Activated gamma-delta T cell treated with Interleukin-2 at 50 U/mL for 16 hours (primary cell): ENCODE measurements around the gene ZNF514.

Source experiments
- DNase-seq: peaks from one replicate; pipeline ENCODE4 v3.0.0-alpha.2; 2020

The ZNF514 gene

DNA sequence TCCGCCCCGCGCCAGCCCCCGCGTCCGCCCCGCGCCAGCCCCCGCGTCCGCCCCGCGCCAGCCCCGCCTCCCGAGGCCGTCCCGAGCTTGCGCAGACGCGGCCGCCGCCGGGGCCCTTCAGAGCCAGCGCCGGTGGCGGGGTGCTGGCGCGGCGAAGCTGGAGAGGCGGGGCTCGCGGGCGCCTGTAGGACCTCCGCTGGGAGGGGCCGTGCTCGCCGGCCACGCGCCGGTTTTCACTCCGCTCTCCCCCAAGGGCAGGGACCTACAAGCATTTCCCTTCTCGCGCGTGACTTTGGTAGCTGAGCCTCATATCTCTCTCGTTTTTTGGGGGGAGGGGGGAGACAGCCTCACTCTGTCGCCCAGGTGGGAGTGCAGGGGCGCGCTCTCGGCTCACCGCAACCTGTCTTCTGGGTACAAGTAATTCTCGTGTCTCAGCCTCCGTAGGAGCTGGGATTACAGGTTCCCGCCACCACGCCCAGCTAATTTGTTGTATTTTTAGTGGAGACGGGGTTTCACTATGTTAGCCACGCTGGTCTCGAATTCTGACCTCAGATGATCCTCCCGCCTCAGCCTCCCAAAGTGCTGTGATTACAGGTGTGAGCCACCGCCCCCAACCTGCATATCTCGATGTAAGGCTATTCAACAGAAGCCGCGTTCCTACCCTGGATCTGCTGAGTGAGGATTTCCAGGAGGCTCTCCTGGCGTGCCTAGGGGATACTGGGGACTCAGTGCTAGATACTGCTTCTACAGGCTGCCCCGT lies at the start of gene ZNF514:
ZNF514 (minus strand) TSS at position 159 of the 760 bp plus-strand sequence. CDS start 6,595 bp downstream, outside the sequence.
- DNase-seq, result peak; percentile 74

DNA sequence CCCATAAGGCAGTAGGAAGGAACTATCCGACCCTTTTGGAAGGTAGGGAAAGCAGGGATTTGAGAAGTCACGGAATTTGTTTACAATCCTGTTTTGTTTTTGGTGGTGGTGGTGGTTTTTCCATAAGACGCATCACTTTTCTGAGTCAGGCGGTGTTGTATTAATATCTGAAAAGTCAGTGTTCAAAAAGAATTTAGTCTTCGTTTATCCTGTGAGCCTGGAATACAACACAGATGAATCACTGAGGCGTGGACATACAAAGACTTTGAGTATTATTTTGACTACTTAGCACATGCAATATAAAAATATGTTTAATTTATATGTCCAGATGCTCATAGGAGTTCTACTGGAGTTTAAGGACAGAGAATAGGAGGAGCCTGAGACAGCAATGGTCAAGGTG lies 48.5 kb upstream of the ZNF514 start:
- DNase-seq, result no peak

DNA sequence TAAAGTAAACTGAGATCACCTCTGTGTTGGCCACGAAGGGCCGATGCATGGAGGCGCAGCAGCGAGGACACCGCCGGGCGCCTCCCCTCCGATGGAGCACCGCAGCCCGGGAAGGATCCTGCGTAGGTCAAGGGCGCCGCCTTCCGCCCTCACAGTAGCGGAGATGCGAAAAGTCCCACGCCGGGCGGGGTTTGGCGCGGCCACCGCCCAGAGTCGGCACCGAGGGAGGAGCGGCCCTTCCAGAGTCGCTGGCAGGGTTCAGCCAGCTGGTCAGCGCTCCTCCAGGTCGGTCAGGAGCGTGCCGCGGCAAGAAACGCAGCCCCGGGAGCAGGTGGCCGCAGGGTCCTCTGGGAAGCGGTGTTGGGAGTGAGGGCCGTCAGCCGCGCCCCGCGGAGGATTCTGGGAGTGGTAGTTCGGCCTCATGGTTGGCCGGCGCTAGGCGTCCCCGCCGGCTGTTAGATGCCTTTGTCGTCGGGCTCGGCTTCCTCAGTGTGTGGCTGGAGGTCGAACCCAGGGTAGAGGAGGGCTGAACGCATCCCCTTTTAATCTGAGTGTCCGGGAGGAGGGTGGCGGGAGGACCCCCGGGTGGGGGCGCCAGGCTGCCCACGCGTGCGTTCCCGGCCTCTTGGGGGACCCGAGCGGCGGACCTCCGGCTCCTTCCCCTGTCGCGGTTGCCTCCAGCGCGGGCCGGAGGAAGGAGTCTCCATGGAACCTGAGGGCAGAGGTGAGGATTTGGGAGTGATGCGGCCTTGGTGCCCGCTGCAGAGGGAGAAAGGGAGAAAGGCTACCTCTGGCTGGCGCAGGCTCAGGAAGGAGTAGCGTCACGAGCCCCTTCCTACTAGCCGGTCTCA lies 47.7 kb upstream of the ZNF514 start, which contains the start of gene ZNF892:
ZNF892 (plus strand) TSS at position 411 of the 851 bp plus-strand sequence; CDS start at position 706, 295 bp downstream.
- DNase-seq, result peak; percentile 72

- no peak for DNase-seq
Observed at GRCh38 chr2:95206096-95206495, 46.4 kb upstream of the ZNF514 start.

DNA sequence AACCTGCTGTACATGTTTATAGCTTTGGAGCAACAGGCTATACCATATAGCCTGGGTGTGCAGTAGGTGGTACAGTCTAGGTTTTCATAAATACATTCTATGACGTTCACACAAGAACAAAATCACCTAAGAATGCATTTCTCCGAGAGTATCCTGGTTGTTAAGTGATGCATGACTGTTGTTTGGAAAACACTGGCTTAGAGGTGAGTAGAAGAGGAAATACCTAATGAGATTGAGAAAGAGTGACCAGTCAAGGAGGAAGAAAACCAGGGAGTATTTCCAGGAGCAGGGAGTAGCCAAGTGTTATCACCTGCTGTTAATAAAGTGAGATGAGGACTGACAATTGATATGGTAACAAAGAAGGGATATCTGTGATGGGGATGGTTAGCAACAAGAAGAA lies 44.7 kb upstream of the ZNF514 start:
- no peak for DNase-seq

- no peak for DNase-seq
Observed at GRCh38 chr2:95203911-95204310, 44.3 kb upstream of the ZNF514 start.

GRCh38 chr2:95192956-95193355 lies 33.3 kb upstream of the ZNF514 start:
- DNase-seq, result peak; percentile 34

DNA sequence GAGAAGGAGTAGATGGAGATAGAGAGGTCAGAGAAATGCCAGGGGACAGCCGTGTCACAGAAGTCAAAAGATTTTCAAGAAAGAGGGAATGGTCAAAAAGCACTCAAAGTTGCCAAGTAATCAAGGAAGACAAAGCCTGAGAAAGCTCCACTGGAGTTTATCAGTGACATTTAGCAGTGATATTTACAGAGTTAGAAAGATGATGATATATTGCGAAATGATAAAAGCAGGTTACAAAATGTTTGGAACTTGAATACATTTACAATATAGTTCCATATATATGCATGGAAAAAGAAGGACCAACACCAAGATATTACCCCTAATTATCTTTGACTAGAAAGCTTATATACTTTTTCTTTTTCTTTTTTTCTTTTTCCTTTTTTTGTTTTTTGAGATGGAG lies 26.3 kb upstream of the ZNF514 start:
- DNase-seq, result no peak

DNA sequence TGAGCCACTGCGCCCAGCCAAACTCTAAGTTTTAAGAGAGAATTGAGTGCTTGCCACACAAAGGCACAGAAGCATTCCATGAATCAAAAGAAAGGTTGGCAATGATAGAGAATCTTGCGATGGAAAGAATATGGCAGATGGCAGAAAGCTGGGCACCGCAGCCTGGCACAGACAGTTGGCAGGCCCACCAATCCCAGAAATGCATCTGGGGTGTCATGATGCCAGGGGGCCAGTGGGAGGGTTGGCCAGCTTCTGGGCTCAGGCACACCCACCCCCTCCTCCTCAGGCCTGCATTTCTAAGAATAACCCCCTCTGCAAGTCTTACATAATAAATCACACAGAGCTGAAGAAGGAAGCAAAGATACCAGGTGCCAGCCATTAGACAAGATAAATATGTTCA lies 25.5 kb upstream of the ZNF514 start:
- DNase-seq, result no peak

DNA sequence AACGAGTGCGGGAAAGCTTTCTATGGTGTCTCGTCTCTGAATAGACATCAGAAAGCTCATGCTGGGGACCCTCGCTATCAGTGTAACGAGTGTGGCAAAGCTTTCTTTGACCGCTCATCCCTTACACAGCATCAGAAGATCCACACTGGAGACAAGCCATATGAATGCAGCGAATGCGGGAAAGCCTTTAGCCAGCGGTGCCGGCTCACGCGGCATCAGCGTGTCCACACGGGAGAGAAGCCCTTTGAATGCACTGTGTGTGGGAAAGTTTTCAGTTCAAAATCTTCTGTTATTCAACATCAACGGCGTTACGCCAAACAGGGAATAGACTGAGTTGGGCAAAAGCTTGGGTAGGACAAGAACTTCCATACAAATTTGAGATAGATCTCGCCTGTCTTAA lies 22.1 kb upstream of the ZNF514 start:
- DNase-seq, result no peak

- no peak for DNase-seq
Observed at GRCh38 chr2:95179451-95179850, 19.8 kb upstream of the ZNF514 start.

- DNase-seq, result no peak
Observed at GRCh38 chr2:95174031-95174542, 14.4 kb upstream of the ZNF514 start.

DNA sequence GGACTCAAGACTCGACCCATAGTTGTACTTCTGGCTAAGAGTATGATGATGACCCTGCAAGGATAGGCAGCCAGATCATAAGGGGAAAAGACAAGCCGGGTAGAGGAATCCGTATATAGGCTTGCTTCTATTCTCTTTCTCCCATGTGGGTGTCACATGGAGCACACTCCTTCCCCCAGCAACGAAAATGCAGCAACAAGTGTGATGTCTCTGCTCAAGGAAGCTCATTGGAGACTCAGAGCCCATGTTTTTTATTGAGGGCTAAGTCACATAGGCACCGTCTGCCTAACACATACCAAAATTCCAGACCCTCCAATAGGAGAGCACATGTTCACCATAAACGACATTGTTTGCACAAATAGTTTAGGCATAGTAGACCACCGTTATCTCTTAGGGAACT lies 12.3 kb upstream of the ZNF514 start:
- no peak for DNase-seq

DNA sequence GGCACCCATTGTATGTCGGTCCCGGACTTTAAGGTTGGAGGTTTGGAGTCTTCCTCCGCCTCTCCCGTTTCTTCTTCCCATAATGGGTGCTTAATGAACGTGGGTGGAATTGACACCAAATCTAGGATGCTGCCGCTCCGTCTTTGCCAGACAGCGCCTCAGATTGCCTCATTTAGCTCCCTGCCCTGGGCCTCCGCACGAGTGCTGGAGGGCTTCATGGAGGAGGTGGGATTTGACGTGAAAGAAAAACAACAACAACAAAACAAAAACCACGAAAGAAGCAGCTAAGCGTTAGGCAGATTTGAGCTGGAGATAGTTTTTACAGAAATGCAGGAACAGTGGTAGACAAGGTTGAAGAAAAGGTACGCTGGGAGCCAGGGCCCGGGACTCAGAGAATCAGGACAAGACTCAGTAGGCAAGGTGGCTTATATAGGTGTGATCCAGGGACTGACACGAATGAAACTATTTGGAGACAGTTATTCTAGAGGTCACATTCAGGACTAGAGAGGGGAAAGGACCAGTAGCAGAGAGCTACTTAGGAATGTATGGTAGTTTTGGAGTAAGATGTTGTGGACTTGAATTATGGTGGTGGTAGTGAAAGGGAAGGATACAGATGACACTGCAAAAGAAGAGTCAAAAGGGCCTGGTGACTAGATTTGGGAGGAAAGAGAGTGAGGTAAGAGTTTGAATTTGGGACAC lies 6.6 kb upstream of the ZNF514 start:
- DNase-seq, result no peak

- DNase-seq, result peak; percentile 96
Observed at GRCh38 chr2:95165371-95166064, 5.9 kb upstream of the ZNF514 start, which contains the start of gene ZNF2. Gene ZNF2, plus strand, starts transcription at chr2:95165809. Its CDS starts 10,418 bp downstream, at chr2:95176227.

GRCh38 chr2:95165030-95165370 lies 5.4 kb upstream of the ZNF514 start:
- no peak for DNase-seq

GRCh38 chr2:95158891-95159619 lies 593 bp downstream of the ZNF514 start:
- DNase-seq, result no peak

DNA sequence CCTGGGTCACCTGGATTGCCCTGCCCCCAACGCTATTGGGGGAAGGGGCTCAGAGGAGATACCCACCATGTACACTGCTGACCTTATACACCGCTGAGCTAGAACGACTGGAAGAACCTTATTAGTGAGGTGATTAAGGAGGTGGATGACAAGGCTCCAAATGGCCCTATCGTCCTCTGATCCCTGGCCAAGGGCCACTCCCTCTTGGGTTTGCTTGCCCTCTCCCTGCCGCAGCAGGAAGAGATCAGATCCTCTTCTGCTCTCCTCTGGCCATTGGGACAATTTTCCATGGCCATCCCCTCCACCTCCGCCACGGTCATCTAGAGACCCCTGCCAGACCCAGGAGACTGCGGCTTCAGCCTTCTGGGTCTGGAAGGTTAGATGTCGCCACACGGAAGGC lies 1.2 kb downstream of the ZNF514 start:
- no peak for DNase-seq

DNA sequence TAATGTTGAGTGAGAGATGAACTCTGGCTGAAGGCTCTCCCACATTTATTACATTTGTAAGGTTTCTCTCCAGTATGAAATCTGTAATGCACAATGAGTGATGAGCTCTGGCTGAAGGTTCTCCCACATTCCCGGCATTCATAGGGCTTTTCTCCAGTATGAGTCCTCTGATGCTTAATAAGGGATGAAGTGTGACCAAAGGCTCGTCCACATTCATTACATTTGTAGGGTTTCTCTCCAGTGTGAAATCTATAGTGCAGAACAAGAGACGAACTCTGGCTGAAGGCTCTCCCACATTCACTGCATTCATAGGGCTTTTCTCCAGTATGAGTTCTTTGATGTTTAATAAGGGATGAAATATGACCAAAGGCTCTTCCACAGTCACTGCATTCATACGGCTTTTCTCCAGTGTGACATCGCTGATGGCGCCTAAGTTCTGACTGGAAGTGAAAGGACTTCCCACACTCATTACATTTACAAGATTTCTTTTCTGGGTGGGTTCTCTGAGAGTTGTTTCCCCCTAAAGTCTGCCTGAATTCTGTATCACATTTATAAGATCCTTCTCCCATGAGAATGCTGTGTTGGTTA lies 10.2 kb downstream of the ZNF514 start:
- DNase-seq, result no peak

DNA sequence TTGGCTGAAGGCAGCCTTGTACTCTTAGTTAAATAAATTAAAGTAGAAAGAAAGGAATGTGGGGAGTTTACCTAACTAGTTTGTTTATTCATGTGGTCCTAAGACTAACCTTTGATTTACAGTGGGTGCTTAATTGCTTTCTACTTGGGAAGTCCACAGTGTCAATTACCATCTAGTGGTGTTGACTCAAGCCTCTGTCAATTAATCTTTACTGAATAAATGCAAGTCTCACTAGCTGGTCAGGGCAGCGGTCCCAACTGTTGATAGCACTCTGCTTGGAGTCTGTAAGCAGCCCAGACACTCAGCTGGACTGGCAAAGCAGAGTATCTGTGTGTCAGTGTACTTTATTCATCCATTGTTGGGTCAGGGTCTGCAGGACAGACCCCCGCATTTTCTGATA lies 15.8 kb downstream of the ZNF514 start:
- DNase-seq, result no peak

DNA sequence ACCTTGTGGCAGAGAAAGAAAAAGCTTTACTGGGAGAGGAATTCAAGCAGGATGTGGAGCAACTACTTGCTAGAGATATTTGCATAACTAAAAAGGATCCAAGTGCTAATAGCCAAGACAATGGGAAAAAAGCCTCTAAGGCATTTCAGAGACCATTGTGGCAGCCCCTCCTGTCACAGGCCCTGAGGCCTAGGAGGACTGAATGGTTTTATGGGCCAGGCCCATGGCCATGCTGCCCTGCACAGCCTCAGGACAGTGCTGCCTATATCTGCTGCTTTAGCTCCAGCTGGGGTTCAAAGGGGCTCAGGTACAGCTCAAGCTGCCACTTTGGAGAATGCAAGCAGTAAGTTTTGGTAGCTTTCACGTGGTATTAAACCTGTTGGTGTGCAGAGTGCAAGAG lies 20.9 kb downstream of the ZNF514 start:
- DNase-seq, result no peak

DNA sequence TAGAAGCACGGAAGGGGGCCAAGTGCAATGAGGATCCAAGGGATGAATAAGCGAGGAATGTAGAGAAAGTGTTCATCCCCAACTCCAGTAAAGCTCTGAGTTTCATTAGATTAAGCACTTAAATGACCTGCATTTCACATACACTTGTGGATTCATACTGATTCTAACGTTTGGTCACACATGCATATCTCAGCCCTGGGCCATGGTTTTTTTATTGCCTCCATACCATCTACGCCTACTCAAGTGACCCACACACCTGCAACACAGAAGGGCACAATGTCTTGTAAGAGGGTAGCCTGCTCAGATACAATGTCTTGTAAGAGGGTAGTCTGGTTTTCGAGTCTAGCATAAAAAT lies 37.5 kb downstream of the ZNF514 start:
- DNase-seq, result no peak
